HG03097 (cell line): ENCODE data around the gene TFAP2A.

Experiments
- ATAC-seq: cut with Tn5 transposase; IDR thresholded peaks from one replicate; pipeline ENCODE4 v1.9.1; 2021; ENCODE audit not compliant: unreplicated experiment, low FRiP score

The TFAP2A gene

GRCh38 chr6:10414756-10415616 lies at the start of gene TFAP2A:
TSS of gene TFAP2A (minus strand) at chr6:10415074. CDS start at chr6:10414991, 83 bp downstream.
- ATAC-seq, result no peak

- ATAC-seq, result no peak
Observed at GRCh38 chr6:10463491-10464481, 48.9 kb upstream of the TFAP2A start.

- ATAC-seq, result no peak
Observed at GRCh38 chr6:10463040-10463439, 48.2 kb upstream of the TFAP2A start.

GRCh38 chr6:10461850-10462249 lies 47.0 kb upstream of the TFAP2A start:
- ATAC-seq, result no peak

GRCh38 chr6:10460096-10460495 lies 45.2 kb upstream of the TFAP2A start:
- ATAC-seq, result peak; percentile 68

- no peak for ATAC-seq
Observed at GRCh38 chr6:10458287-10458686, 43.4 kb upstream of the TFAP2A start.

GRCh38 chr6:10453596-10453995 lies 38.7 kb upstream of the TFAP2A start:
- no peak for ATAC-seq

- no peak for ATAC-seq
Observed at GRCh38 chr6:10451828-10452509, 37.1 kb upstream of the TFAP2A start.

- no peak for ATAC-seq
Observed at GRCh38 chr6:10451394-10451793, 36.5 kb upstream of the TFAP2A start.

GRCh38 chr6:10449751-10450150 lies 34.9 kb upstream of the TFAP2A start:
- no peak for ATAC-seq

GRCh38 chr6:10448096-10448495 lies 33.2 kb upstream of the TFAP2A start:
- ATAC-seq, result no peak

GRCh38 chr6:10446548-10446947 lies 31.7 kb upstream of the TFAP2A start:
- ATAC-seq, result no peak

GRCh38 chr6:10441655-10442009 lies 26.8 kb upstream of the TFAP2A start:
- no peak for ATAC-seq

- no peak for ATAC-seq
Observed at GRCh38 chr6:10441004-10441654, 26.3 kb upstream of the TFAP2A start.

GRCh38 chr6:10437891-10438290 lies 23.0 kb upstream of the TFAP2A start:
- ATAC-seq, result no peak

GRCh38 chr6:10434235-10434634 lies 19.4 kb upstream of the TFAP2A start:
- ATAC-seq, result no peak

GRCh38 chr6:10433322-10433721 lies 18.4 kb upstream of the TFAP2A start:
- ATAC-seq, result no peak

GRCh38 chr6:10431423-10432164 lies 16.7 kb upstream of the TFAP2A start:
- ATAC-seq, result no peak

- ATAC-seq, result peak; percentile 41
Observed at GRCh38 chr6:10429638-10430427, 15.0 kb upstream of the TFAP2A start.
